H1 (cell line): Measurements from ENCODE around the gene DLX5. TPM values are rescaled to one million over a fixed set of nuclear protein-coding genes. Genes with fewer than 3 reads are reported as not detected.

ENCODE experiments used
- CTCF ChIA-PET: fragments of 300-600 bp; sonication (Branson Sonifier 250); formaldehyde crosslinking; loops from one replicate; lab custom pipeline; 2021; ENCODE audit not compliant: partially characterized antibody; lab: Charles Lee
- POLR2A ChIA-PET: fragments of 300-600 bp; sonication (Branson Sonifier 250); formaldehyde crosslinking; loops from one replicate; lab custom pipeline; 2021; ENCODE audit warnings: inconsistent platforms; ENCODE audit not compliant: partially characterized antibody; lab: Charles Lee
- DNase-seq, 2 experiments: peaks; one replicate each; pipeline versions ENCODE4 v3.0.0 to v3.0.0-alpha.2; 2010 to 2022; ENCODE audit warnings: low spot score in 2 of 2, low read depth in 1 of 2, mixed read lengths in 1 of 2
- FAIRE-seq: peaks from 2 replicates; lab custom pipeline; 2011; peaks lifted over from hg19 to GRCh38; lab: Jason Lieb, UNC
- H2AFZ ChIP-seq: 2 replicates; pipeline ENCODE4 v1.8.1; 2012; ENCODE audit warnings: low read length, inconsistent platforms
- H2AK5ac ChIP-seq: 2 replicates; pipeline ENCODE4 v1.6.1; 2013; ENCODE audit warnings: low read depth, low read length
- H2BK120ac ChIP-seq: replicated peaks from 2 replicates; pipeline ENCODE3; 2013; ENCODE audit warnings: low read depth, low read length, inconsistent platforms
- H2BK12ac ChIP-seq: 2 replicates; pipeline ENCODE4 v1.6.1; 2013; ENCODE audit warnings: low read depth, low read length
- H2BK15ac ChIP-seq: 2 replicates; pipeline ENCODE4 v1.6.1; 2013; ENCODE audit warnings: low read length
- H2BK20ac ChIP-seq: 2 replicates; pipeline ENCODE4 v1.6.1; 2013; ENCODE audit warnings: low read length
- H2BK5ac ChIP-seq: 2 replicates; pipeline ENCODE4 v1.6.1; 2013; ENCODE audit warnings: low read depth, low read length
- H3K14ac ChIP-seq: 2 replicates; pipeline ENCODE4 v1.6.1; 2013; ENCODE audit warnings: inconsistent platforms; ENCODE audit not compliant: insufficient read length
- H3K18ac ChIP-seq: 2 replicates; pipeline ENCODE4 v1.6.1; 2013; ENCODE audit warnings: low read length; ENCODE audit errors: extremely low read depth
- H3K23ac ChIP-seq: 2 replicates; pipeline ENCODE4 v1.6.1; 2013; ENCODE audit warnings: inconsistent platforms; ENCODE audit not compliant: insufficient read length
- H3K23me2 ChIP-seq: 2 replicates; pipeline ENCODE4 v1.6.1; 2013; ENCODE audit warnings: low read depth, low read length
- H3K27ac ChIP-seq: 2 replicates; pipeline ENCODE4 v1.6.1; 2011; ENCODE audit warnings: low read depth, low read length, inconsistent platforms
- H3K27me3 ChIP-seq, 4 experiments: replicated peaks in 1 of 4; 1 replicate in 1 of 4; 2 replicates in 3 of 4; pipeline versions ENCODE4 v1.6.1 to v1.8.1; 2011 to 2013; ENCODE audit warnings: low read length in 3 of 4, mild to moderate bottlenecking in 3 of 4, inconsistent platforms in 2 of 4, mixed read lengths in 2 of 4, moderate library complexity in 1 of 4; ENCODE audit not compliant: control insufficient read depth in 3 of 4, insufficient read depth in 3 of 4; ENCODE audit errors: extremely low read depth in 1 of 4
- H3K36me3 ChIP-seq, 4 experiments: 2 replicates each; pipeline versions ENCODE4 v1.6.1 to v1.8.1; 2011 to 2013; ENCODE audit warnings: mild to moderate bottlenecking in 4 of 4, low read length in 3 of 4, moderate library complexity in 2 of 4, control low read depth in 1 of 4, inconsistent platforms in 1 of 4; ENCODE audit not compliant: insufficient read depth in 4 of 4, control insufficient read depth in 2 of 4
- H3K4ac ChIP-seq: replicated peaks from 2 replicates; pipeline ENCODE3; 2013; ENCODE audit warnings: low read length, low read depth, mixed read lengths, inconsistent platforms; ENCODE audit not compliant: insufficient read length
- H3K4me1 ChIP-seq, 4 experiments: replicated peaks in 1 of 4; 1 replicate in 1 of 4; 2 replicates in 3 of 4; pipeline versions ENCODE4 v1.6.1 to v1.8.1; 2011 to 2013; ENCODE audit warnings: low read length in 3 of 4, inconsistent platforms in 2 of 4, mixed read lengths in 1 of 4; ENCODE audit not compliant: insufficient read depth in 4 of 4, control insufficient read depth in 3 of 4
- H3K4me2 ChIP-seq, 2 experiments: 2 replicates each; pipeline versions ENCODE4 v1.6.1 to v1.8.1; 2011 to 2013; ENCODE audit warnings: low read depth in 2 of 2, low read length in 2 of 2, control low read depth in 1 of 2, inconsistent platforms in 1 of 2, mild to moderate bottlenecking in 1 of 2; ENCODE audit not compliant: insufficient read depth in 1 of 2
- H3K4me3 ChIP-seq, 4 experiments: fragments of 200-600, 300-600 bp in 1 of 4; sonication (generic), shearing (Covaris generic), sonication (Bioruptor Twin) in 1 of 4; 2 replicates each; pipeline versions ENCODE4 v1.5.1 to v1.8.1; 2011 to 2016; ENCODE audit warnings: low read length in 4 of 4, low read depth in 3 of 4, control low read depth in 2 of 4, inconsistent platforms in 2 of 4, mild to moderate bottlenecking in 2 of 4, mixed read lengths in 1 of 4, moderate library complexity in 1 of 4; ENCODE audit not compliant: insufficient read depth in 2 of 4; ENCODE audit errors: extremely low read depth in 1 of 4
- H3K56ac ChIP-seq: replicated peaks from 2 replicates; pipeline ENCODE3; 2013; ENCODE audit warnings: low read depth, mild to moderate bottlenecking, mixed read lengths, low read length, inconsistent platforms; ENCODE audit not compliant: insufficient read length
- H3K79me1 ChIP-seq: 2 replicates; pipeline ENCODE4 v1.6.1; 2013; ENCODE audit warnings: low read depth, low read length, control low read depth
- H3K79me2 ChIP-seq, 2 experiments: 2 replicates each; pipeline versions ENCODE4 v1.6.1 to v1.8.1; 2012 to 2013; ENCODE audit warnings: low read length in 2 of 2, mild to moderate bottlenecking in 2 of 2, inconsistent platforms in 1 of 2; ENCODE audit not compliant: insufficient read depth in 2 of 2, control insufficient read depth in 1 of 2
- H3K9ac ChIP-seq, 4 experiments: replicated peaks in 1 of 4; 1 replicate in 1 of 4; 2 replicates in 3 of 4; pipeline versions ENCODE4 v1.6.1 to v1.8.1; 2011 to 2013; ENCODE audit warnings: low read depth in 3 of 4, low read length in 3 of 4, control low read depth in 2 of 4, mild to moderate bottlenecking in 2 of 4, moderate library complexity in 2 of 4, inconsistent platforms in 1 of 4; ENCODE audit errors: extremely low read depth in 1 of 4
- H3K9me3 ChIP-seq, 2 experiments: 2 replicates each; pipeline versions ENCODE4 v1.6.1 to v1.8.1; 2012 to 2013; ENCODE audit warnings: mild to moderate bottlenecking in 2 of 2, moderate library complexity in 2 of 2, control low read depth in 1 of 2, inconsistent platforms in 1 of 2, low read depth in 1 of 2, low read length in 1 of 2, mixed read lengths in 1 of 2; ENCODE audit not compliant: insufficient read depth in 2 of 2
- H4K20me1 ChIP-seq, 2 experiments: replicated peaks in 1 of 2; 2 replicates each; pipeline versions ENCODE3 to v1.8.1; 2011 to 2013; ENCODE audit warnings: inconsistent platforms in 2 of 2, low read length in 2 of 2, mild to moderate bottlenecking in 1 of 2; ENCODE audit not compliant: insufficient read depth in 2 of 2, control insufficient read depth in 1 of 2
- H4K5ac ChIP-seq: 2 replicates; pipeline ENCODE4 v1.6.1; 2013; ENCODE audit warnings: low read length, low read depth, mixed read lengths, inconsistent platforms; ENCODE audit not compliant: insufficient read length
- H4K8ac ChIP-seq: 2 replicates; pipeline ENCODE4 v1.8.0; 2013; ENCODE audit warnings: mild to moderate bottlenecking, moderate library complexity, low read length, inconsistent platforms; ENCODE audit not compliant: insufficient read depth; ENCODE audit errors: extremely low read depth
- H4K91ac ChIP-seq: replicated peaks from 2 replicates; pipeline ENCODE3; 2013; ENCODE audit warnings: low read length, mixed read lengths, inconsistent platforms; ENCODE audit not compliant: insufficient read length
- EZH2 ChIP-seq: fragments of 200-600 bp; sonication (generic); IDR thresholded peaks from 2 replicates; pipeline ENCODE4 v1.7.1; 2012; ENCODE audit warnings: low read depth, mild to moderate bottlenecking, moderate library complexity, low read length, inconsistent platforms; ENCODE audit not compliant: severe bottlenecking
- KDM4A ChIP-seq: IDR thresholded peaks from one replicate; pipeline ENCODE4 v1.7.1; 2012; ENCODE audit warnings: low read depth, mild to moderate bottlenecking, moderate library complexity, low read length, inconsistent platforms; ENCODE audit not compliant: severe bottlenecking
- PHF8 ChIP-seq: fragments of 200-600 bp; sonication (generic); conservative IDR thresholded peaks from 2 replicates; pipeline ENCODE4 v1.7.1; 2012; ENCODE audit warnings: low read depth, mild to moderate bottlenecking, inconsistent platforms, low read length, moderate library complexity
- RNF2 ChIP-seq: fragments of 200-900, 300-1000 bp; sonication (generic); IDR thresholded peaks from 2 replicates; pipeline ENCODE4 v1.7.1; 2016; ENCODE audit warnings: borderline replicate concordance, low read depth, mild to moderate bottlenecking, antibody characterized with exemption, low read length; ENCODE audit not compliant: poor library complexity, severe bottlenecking; ENCODE audit errors: missing control alignments
- SUZ12 ChIP-seq: fragments of 200-600 bp; sonication (generic); IDR thresholded peaks from 2 replicates; pipeline ENCODE4 v1.6.1; 2012; ENCODE audit warnings: mild to moderate bottlenecking, inconsistent platforms, low read length, moderate library complexity, mixed read lengths
- WGBS, 2 experiments: shearing (Covaris generic) in 1 of 2; methylation state at CpG; one replicate each; pipeline versions ENCODE4 v1.1.6 to v1.1.7; 2013 to 2015; ENCODE audit warnings: low lambda C conversion rate in 2 of 2, mixed read lengths in 2 of 2, inconsistent platforms in 1 of 2, low coverage in 1 of 2, missing lambda C conversion rate in 1 of 2; ENCODE audit not compliant: insufficient replicate concordance in 2 of 2, insufficient coverage in 1 of 2, insufficient read length in 1 of 2; ENCODE audit errors: extremely low coverage in 1 of 2, missing lambda C conversion rate in 1 of 2; 5-methylcytosine and 5-hydroxymethylcytosine counted together
- polyA plus RNA-seq, 7 experiments: library from polyadenylated mRNA; depleted of rRNA in 3 of 7; stranded (reverse) in 5 of 7; unstranded in 2 of 7; fragments of >200 nt in 5 of 7; fragments of 200-250 nt in 2 of 7; gene quantifications; 1 replicate in 5 of 7; 2 replicates in 1 of 7; 4 replicates in 1 of 7; pipeline versions ENCODE4 v1.2.1 to v1.2.3, GENCODE V29; 2011 to 2013; ENCODE audit warnings: missing spikeins in 2 of 7, mixed read lengths in 2 of 7
- total RNA-seq: library from RNA; stranded (reverse); fragmentation: NEBNext Ultra II Directional; extraction: Animal tissue kit (Norgen Biotek cat#: 25700); gene quantifications from 2 replicates; pipeline ENCODE4 v1.2.1, GENCODE V29; 2021

Gene DLX5
- total and polyA plus RNA-seq, 2 of the 8 experiments (the other 6 are each of a cell fraction or from before 2014, with no cell fraction given): not detected

GRCh38 chr7:97026715-97027426 lies 2.2 kb upstream of the DLX5 start:
- H3K4me1 ChIP-seq: peaks cover 30 to 41% (median 31%) of the 10 kb centered on the region in 4 experiments
- H3K23me2 ChIP-seq: peaks cover 11% of the 10 kb centered on the region; the same call in 1 of the 2 replicates
- no peak overlapping the region; the same call in 1 of the 2 replicates for H3K18ac ChIP-seq
- no peaks in the 10 kb centered on the region for H3K79me2 ChIP-seq
- DNase-seq: no peak
- ChIA-PET CTCF (interaction anchor here (0.5 to 6.2 kb wide), 48 partner anchors 7 to 1141 kb away, joined by 3 to 85 read pairs (median 4); partner anchors contain the start of gene DLX6), POLR2A (interaction anchor here (1.0 to 1.5 kb wide), 3 partner anchors 22 to 37 kb away, joined by 3 to 5 read pairs (median 3); partner anchors contain the start of gene DLX6)
- H3K4ac ChIP-seq: no peak overlapping the region
- 13% methylated on average over 17 of the region's 17 CpGs; no CpG with 5 or more reads in 1 of the 2 experiments for WGBS, 2 experiments
- no peak for FAIRE-seq
- H2AFZ ChIP-seq: no peak overlapping the region
- H4K5ac ChIP-seq: no peak overlapping the region
- H2BK20ac ChIP-seq: no peak overlapping the region
- H3K9ac ChIP-seq: no peak overlapping the region
- no peak overlapping the region for H2AK5ac ChIP-seq
- H3K4me3 ChIP-seq: peak overlapping the region in 3 of 4 experiments; percentile 42 to 57 (median 49); a peak in 7 of 8 replicates
- no peak overlapping the region for H2BK15ac ChIP-seq
- H3K79me1 ChIP-seq: no peaks in the 10 kb centered on the region
- no peak overlapping the region for H3K27ac ChIP-seq
- H2BK12ac ChIP-seq: no peak overlapping the region
- no peak overlapping the region for H4K91ac ChIP-seq
- peaks cover 50 to 63% (median 59%) of the 10 kb centered on the region in 4 experiments for H3K27me3 ChIP-seq
- H4K20me1 ChIP-seq: peaks cover 3 to 20% of the 10 kb centered on the region in 2 experiments
- H2BK5ac ChIP-seq: no peak overlapping the region
- no peak overlapping the region for H4K8ac ChIP-seq
- H3K36me3 ChIP-seq: no peaks in the 10 kb centered on the region
- TF ChIP-seq KDM4A (peak; percentile 13), PHF8 (no peak), RNF2 (peak; percentile 81), EZH2 (peak; percentile 93), SUZ12 (peak; percentile 52; the same call in 1 of the 2 replicates)
- no peak overlapping the region for H3K14ac ChIP-seq
- peak overlapping the region; percentile 4 to 79 for H3K4me2 ChIP-seq
- H2BK120ac ChIP-seq: no peak overlapping the region
- H3K56ac ChIP-seq: no peak overlapping the region
- H3K9me3 ChIP-seq: no peaks in the 10 kb centered on the region
- no peak overlapping the region for H3K23ac ChIP-seq
